ENCODE results near the gene HECTD4. TPM values are rescaled to one million over a fixed set of nuclear protein-coding genes. Genes with fewer than 3 reads are reported as not detected.

HECTD4 gene
- total RNA-seq, 1 donor from 2014 or later, result 62.1 TPM

- Mint-ChIP-seq H3K27me3 (no peaks in the 10 kb centered on the region), H3K4me3 (no peak overlapping the region), H3K4me1 (ENCODE audit: unreplicated experiment) (peaks cover 3% of the 10 kb centered on the region), H3K27ac (no peak overlapping the region), H3K9me3 (no peaks in the 10 kb centered on the region), H3K36me3 (peaks cover 3% of the 10 kb centered on the region)
- TF ChIP-seq CTCF (conservative IDR thresholded peaks at IDR 0.05), result no peak
- no peak for DNase-seq (ENCODE audit: extremely low spot score, unreplicated experiment)
Observed at GRCh38 chr12:112183141-112184021, 198.8 kb downstream of the HECTD4 start.

- Mint-ChIP-seq H3K27me3 (no peaks in the 10 kb centered on the region), H3K9me3 (no peaks in the 10 kb centered on the region), H3K4me3 (no peak overlapping the region), H3K27ac (no peak overlapping the region), H3K36me3 (peaks cover 3% of the 10 kb centered on the region), H3K4me1 (ENCODE audit: unreplicated experiment) (peaks cover 3% of the 10 kb centered on the region)
- no peak for TF ChIP-seq CTCF (conservative IDR thresholded peaks at IDR 0.05)
- no peak for DNase-seq (ENCODE audit: extremely low spot score, unreplicated experiment)
Observed at GRCh38 chr12:112182499-112182898, 199.7 kb downstream of the HECTD4 start.

- H3K4me1 Mint-ChIP-seq (ENCODE audit: unreplicated experiment), result peaks cover 3% of the 10 kb centered on the region
- no peaks in the 10 kb centered on the region for H3K9me3 Mint-ChIP-seq
- TF ChIP-seq CTCF (conservative IDR thresholded peaks at IDR 0.05), result no peak
- no peak for DNase-seq (ENCODE audit: extremely low spot score, unreplicated experiment)
- H3K27me3 Mint-ChIP-seq, result no peaks in the 10 kb centered on the region
- H3K27ac Mint-ChIP-seq, result peak overlapping the region; percentile 8
- H3K4me3 Mint-ChIP-seq, result no peak overlapping the region
- H3K36me3 Mint-ChIP-seq, result peaks cover 3% of the 10 kb centered on the region
Observed at GRCh38 chr12:112180422-112180821, 201.8 kb downstream of the HECTD4 start.

GRCh38 chr12:112179916-112180315, 202.3 kb downstream of the HECTD4 start:
- DNase-seq (ENCODE audit: extremely low spot score, unreplicated experiment), result no peak
- no peaks in the 10 kb centered on the region for H3K27me3 Mint-ChIP-seq
- no peak for TF ChIP-seq CTCF (conservative IDR thresholded peaks at IDR 0.05)
- peaks cover 6% of the 10 kb centered on the region for H3K36me3 Mint-ChIP-seq
- H3K9me3 Mint-ChIP-seq, result no peaks in the 10 kb centered on the region
- no peak overlapping the region for H3K4me3 Mint-ChIP-seq
- H3K27ac Mint-ChIP-seq, result no peak overlapping the region
- peaks cover 3% of the 10 kb centered on the region for H3K4me1 Mint-ChIP-seq (ENCODE audit: unreplicated experiment)

- no peak for DNase-seq (ENCODE audit: extremely low spot score, unreplicated experiment)
- peaks cover 7% of the 10 kb centered on the region for H3K36me3 Mint-ChIP-seq
- no peaks in the 10 kb centered on the region for H3K9me3 Mint-ChIP-seq
- no peaks in the 10 kb centered on the region for H3K27me3 Mint-ChIP-seq
- no peak overlapping the region for H3K4me3 Mint-ChIP-seq
- peaks cover 3% of the 10 kb centered on the region for H3K4me1 Mint-ChIP-seq (ENCODE audit: unreplicated experiment)
- no peak overlapping the region for H3K27ac Mint-ChIP-seq
- TF ChIP-seq CTCF (conservative IDR thresholded peaks at IDR 0.05), result no peak
Observed at GRCh38 chr12:112179341-112179740, 202.9 kb downstream of the HECTD4 start.
